GM23338 (cell line): Measurements from ENCODE around the gene MFRP. TPM values are rescaled to one million over a fixed set of nuclear protein-coding genes. Genes with fewer than 3 reads are reported as not detected.
A peak's percentile ranks its signal among the peaks of the same experiment; 100 is the strongest.

ENCODE experiments used
- ATAC-seq: fragments of 200-7000 bp; cut with Tn5 transposase; 3 replicates; pipeline ENCODE4 v1.9.1; 2020
- DNase-seq: peaks from one replicate; pipeline ENCODE4 v3.0.0-alpha.2; 2015; ENCODE audit warnings: low spot score
- H2AFZ ChIP-seq: fragments of 200-600 bp; sonication (generic); 2 replicates; pipeline ENCODE4 v1.8.0; 2016; ENCODE audit warnings: antibody characterized with exemption, mild to moderate bottlenecking, moderate library complexity
- H3F3A ChIP-seq: fragments of 200-600 bp; sonication (generic); replicated peaks from 2 replicates; pipeline ENCODE4 v1.8.0; 2017; ENCODE audit warnings: antibody characterized with exemption, mixed run types, low read depth
- H3K27ac ChIP-seq: fragments of 200-600 bp; sonication (generic); 2 replicates; pipeline ENCODE4 v1.6.1; 2016; ENCODE audit warnings: low read depth
- H3K27me3 ChIP-seq: fragments of 200-600 bp; sonication (generic); 2 replicates; pipeline ENCODE4 v1.8.0; 2016; ENCODE audit warnings: mild to moderate bottlenecking, mixed run types, moderate library complexity; ENCODE audit not compliant: insufficient read depth
- H3K36me3 ChIP-seq: fragments of 200-600 bp; sonication (generic); 2 replicates; pipeline ENCODE4 v1.8.0; 2016; ENCODE audit warnings: mild to moderate bottlenecking; ENCODE audit not compliant: insufficient read depth
- H3K4me1 ChIP-seq: fragments of 200-600 bp; sonication (generic); 2 replicates; pipeline ENCODE4 v1.8.0; 2016; ENCODE audit warnings: mild to moderate bottlenecking, moderate library complexity; ENCODE audit not compliant: insufficient read depth
- H3K4me2 ChIP-seq: fragments of 200-600 bp; sonication (generic); 2 replicates; pipeline ENCODE4 v1.7.1; 2017; ENCODE audit warnings: mixed run types
- H3K4me3 ChIP-seq: fragments of 200-600 bp; sonication (generic); 2 replicates; pipeline ENCODE4 v1.6.1; 2016; ENCODE audit warnings: mixed run types
- H3K79me2 ChIP-seq: fragments of 200-600 bp; sonication (generic); replicated peaks from 2 replicates; pipeline ENCODE4 v1.8.0; 2017; ENCODE audit warnings: mild to moderate bottlenecking; ENCODE audit not compliant: insufficient read depth
- H3K9me2 ChIP-seq: fragments of 200-600 bp; sonication (generic); 2 replicates; pipeline ENCODE4 v1.8.0; 2017; ENCODE audit not compliant: insufficient read depth
- H4K20me1 ChIP-seq: fragments of 200-600 bp; sonication (generic); replicated peaks from 2 replicates; pipeline ENCODE4 v1.8.0; 2017; ENCODE audit warnings: mild to moderate bottlenecking; ENCODE audit not compliant: insufficient read depth
- H3K27ac Mint-ChIP-seq: 2 replicates; pipeline ENCODE4 v1.8.0; 2020; ENCODE audit warnings: inconsistent platforms, mild to moderate bottlenecking, moderate library complexity, mixed read lengths
- H3K27me3 Mint-ChIP-seq: 3 replicates; pipeline ENCODE4 v1.8.0; 2022; ENCODE audit warnings: low read depth, mild to moderate bottlenecking, moderate library complexity, mixed read lengths, inconsistent platforms; ENCODE audit not compliant: insufficient read depth, poor library complexity
- H3K36me3 Mint-ChIP-seq: 3 replicates; pipeline ENCODE4 v1.8.0; 2021; ENCODE audit warnings: low read depth, mild to moderate bottlenecking, inconsistent platforms, moderate library complexity, mixed read lengths
- H3K4me1 Mint-ChIP-seq: 3 replicates; pipeline ENCODE4 v1.8.0; 2020; ENCODE audit warnings: mild to moderate bottlenecking, inconsistent platforms, mixed read lengths
- H3K4me3 Mint-ChIP-seq: 3 replicates; pipeline ENCODE4 v1.8.0; 2021; ENCODE audit warnings: moderate library complexity, mild to moderate bottlenecking, inconsistent platforms, mixed read lengths
- H3K9me3 Mint-ChIP-seq: 3 replicates; pipeline ENCODE4 v1.8.0; 2020; ENCODE audit warnings: moderate library complexity, mild to moderate bottlenecking, inconsistent platforms, mixed read lengths
- CTCF ChIP-seq, 2 experiments: fragments of 200-600 bp in 1 of 2; sonication (generic) in 1 of 2; conservative IDR thresholded peaks; 2 replicates each; pipeline versions ENCODE4 v1.5.1 to v1.6.1; 2016 to 2017; ENCODE audit warnings: antibody characterized with exemption in 2 of 2, low read depth in 2 of 2, mild to moderate bottlenecking in 2 of 2, moderate library complexity in 1 of 2
- ETS1 ChIP-seq: IDR thresholded peaks from 2 replicates; pipeline ENCODE4 v1.6.1; 2016; ENCODE audit warnings: antibody characterized with exemption
- EZH2 ChIP-seq: fragments of 200-600 bp; sonication (generic); IDR thresholded peaks from one replicate; pipeline ENCODE4 v1.8.0; 2017; ENCODE audit warnings: antibody characterized with exemption, mild to moderate bottlenecking, low read depth; ENCODE audit not compliant: unreplicated experiment
- EZH2phosphoT487 ChIP-seq: fragments of 200-600 bp; sonication (generic); IDR thresholded peaks from one replicate; pipeline ENCODE4 v1.8.1; 2018; ENCODE audit warnings: antibody characterized with exemption; ENCODE audit not compliant: unreplicated experiment
- REST ChIP-seq: IDR thresholded peaks from one replicate; pipeline ENCODE4 v1.6.1; 2018; ENCODE audit warnings: antibody characterized with exemption; ENCODE audit not compliant: unreplicated experiment
- polyA plus RNA-seq: library from polyadenylated mRNA; unstranded; fragments of >200 nt; fragmentation: Nextera tagmentation; extraction: Ambion mirVana; gene quantifications from 2 replicates; pipeline ENCODE4 v1.2.1, GENCODE V29; 2016
- total RNA-seq: library from RNA; depleted of rRNA; stranded (reverse); fragments of >200 nt; shearing (Covaris generic); gene quantifications from 2 replicates; pipeline ENCODE4 v1.2.3, GENCODE V29; 2014

The MFRP gene
- total and polyA plus RNA-seq, 2 experiments from 2014 or later: 0.03 TPM; not detected in 1

GRCh38 chr11:119341222-119342022 is 5.1 kb downstream of the MFRP start (continued):
- TF ChIP-seq REST (no peak), EZH2phosphoT487 (no peak)

GRCh38 chr11:119340335-119341221 is 5.9 kb downstream of the MFRP start, which contains the start of gene C1QTNF5:
TSS of gene C1QTNF5 (minus strand) at chr11:119340883. CDS start at chr11:119340397, 486 bp downstream.
- H3K79me2 ChIP-seq: peaks cover 12% of the 10 kb centered on the region
- peaks cover 45% of the 10 kb centered on the region for H3K27me3 Mint-ChIP-seq

More at GRCh38 chr11:119340335-119341221, 5.9 kb downstream of the MFRP start, which contains the start of gene C1QTNF5:
- H3K36me3 ChIP-seq: no peaks in the 10 kb centered on the region; the same call in 1 of the 2 replicates
- peak within 1 kb of the TSS; percentile 76 for H3K4me3 ChIP-seq
- Mint-ChIP-seq H3K9me3 (no peaks in the 10 kb centered on the region), H3K36me3 (peaks cover 16% of the 10 kb centered on the region; the same call in 2 of the 3 replicates), H3K4me3 (peak within 1 kb of the TSS; percentile 61), H3K27ac (no peak within 1 kb of the TSS), H3K4me1 (peaks cover 49% of the 10 kb centered on the region)
- H3F3A ChIP-seq: peaks cover 16% of the 10 kb centered on the region
- H3K4me2 ChIP-seq: peak within 1 kb of the TSS; percentile 79
- H2AFZ ChIP-seq: peak within 1 kb of the TSS; percentile 88
- TF ChIP-seq EZH2: peak; percentile 42
- TF ChIP-seq ETS1: no peak
- peak in 1 of 2 experiments; percentile 33; a peak in 2 of 4 replicates for TF ChIP-seq CTCF (conservative IDR thresholded peaks at IDR 0.05; ENCODE audit: low read depth in 2 of 2)
- peaks cover 36% of the 10 kb centered on the region for H3K4me1 ChIP-seq
- ATAC-seq (peak; percentile 17), DNase-seq (peak; percentile 68)
- no peak within 1 kb of the TSS for H3K27ac ChIP-seq
- H3K9me2 ChIP-seq: no peaks in the 10 kb centered on the region
- H3K27me3 ChIP-seq: peaks cover 48% of the 10 kb centered on the region
- no peaks in the 10 kb centered on the region for H4K20me1 ChIP-seq
